HepG2 (cell line): Measurements from ENCODE around the gene NKAIN2. TPM values are rescaled to one million over a fixed set of nuclear protein-coding genes. Genes with fewer than 3 reads are reported as not detected.

Experiments used
- ATAC-seq: fragments of 200-7000 bp; cut with Tn5 transposase; 3 replicates; pipeline ENCODE4 v1.9.1; 2020; ENCODE audit warnings: mild to moderate bottlenecking, moderate library complexity
- BruUV-seq: library from RNA; stranded (reverse); fragments of 400-500 nt; replicated peaks from 2 replicates; lab custom pipeline; 2021; lab: Mats Ljungman, UMichigan
- CTCF ChIA-PET: fragments of 300-600 bp; formaldehyde crosslinking; extraction: SDS; loops from one replicate; lab custom pipeline; 2021; ENCODE audit warnings: low total read pairs, inconsistent platforms, low intra/inter-chr PET ratio; lab: Yijun Ruan, JAX
- POLR2A ChIA-PET: fragments of 350-600 bp; sonication (Branson Sonifier 250); formaldehyde crosslinking; loops from one replicate; lab custom pipeline; 2020; ENCODE audit warnings: antibody characterized with exemption, inconsistent platforms; lab: Yijun Ruan, JAX
- DNase-seq: peaks from one replicate; pipeline ENCODE4 v3.0.0-alpha.2; 2015; ENCODE audit warnings: low spot score
- FAIRE-seq: peaks from 3 replicates; lab custom pipeline; 2011; peaks lifted over from hg19 to GRCh38; lab: Jason Lieb, UNC
- H2AFZ ChIP-seq: one replicate; pipeline ENCODE4 v1.6.1; 2011; ENCODE audit warnings: low read length, inconsistent platforms
- H3K27ac ChIP-seq: fragments of 300-600 bp; 3 replicates; pipeline ENCODE4 v1.8.0; 2011; ENCODE audit warnings: mixed run types, mild to moderate bottlenecking, mixed read lengths, low read length, inconsistent platforms; ENCODE audit not compliant: insufficient read depth; ENCODE audit errors: extremely low read length
- H3K27me3 ChIP-seq, 2 experiments: fragments of 200-600 bp in 1 of 2; 2 replicates in 1 of 2; 3 replicates in 1 of 2; pipeline versions ENCODE4 v1.6.0 to v1.8.0; 2011; ENCODE audit warnings: low read length in 2 of 2, mild to moderate bottlenecking in 2 of 2, moderate library complexity in 2 of 2, inconsistent platforms in 1 of 2; ENCODE audit not compliant: insufficient read depth in 2 of 2, control insufficient read depth in 1 of 2
- H3K36me3 ChIP-seq, 2 experiments: fragments of 200-600 bp in 1 of 2; replicated peaks in 1 of 2; 2 replicates in 1 of 2; 3 replicates in 1 of 2; pipeline versions ENCODE4 v1.5.1 to v1.8.0; 2011; ENCODE audit warnings: low read length in 2 of 2, inconsistent platforms in 1 of 2; ENCODE audit not compliant: insufficient read depth in 2 of 2, control insufficient read depth in 1 of 2
- H3K4me1 ChIP-seq: 2 replicates; pipeline ENCODE4 v1.5.1; 2012; ENCODE audit warnings: low read length, inconsistent platforms; ENCODE audit not compliant: insufficient read depth
- H3K4me2 ChIP-seq: 2 replicates; pipeline ENCODE4 v1.6.0; 2011; ENCODE audit warnings: low read depth, low read length, inconsistent platforms
- H3K4me3 ChIP-seq, 3 experiments: fragments of 200-600 bp in 1 of 3; sonication (generic), shearing (Covaris generic) in 1 of 3; replicated peaks in 1 of 3; 2 replicates each; pipeline ENCODE4 v1.5.1; 2011 to 2016; ENCODE audit warnings: low read length in 3 of 3, inconsistent platforms in 2 of 3, low read depth in 2 of 3, mild to moderate bottlenecking in 2 of 3, control low read depth in 1 of 3, mixed read lengths in 1 of 3; ENCODE audit not compliant: insufficient read depth in 1 of 3
- H3K79me2 ChIP-seq: one replicate; pipeline ENCODE4 v1.6.1; 2011; ENCODE audit warnings: low read length, inconsistent platforms; ENCODE audit not compliant: insufficient read depth
- H3K9ac ChIP-seq: 2 replicates; pipeline ENCODE4 v1.6.0; 2011; ENCODE audit warnings: mild to moderate bottlenecking, low read depth, low read length, inconsistent platforms; ENCODE audit not compliant: insufficient read depth
- H3K9me3 ChIP-seq: 2 replicates; pipeline ENCODE4 v1.5.1; 2012; ENCODE audit warnings: mild to moderate bottlenecking, low read length
- H4K20me1 ChIP-seq: 2 replicates; pipeline ENCODE4 v1.6.0; 2011; ENCODE audit warnings: inconsistent platforms, mild to moderate bottlenecking, low read length, moderate library complexity; ENCODE audit not compliant: insufficient read depth
- ATAD3A ChIP-seq: sonication (generic); formaldehyde crosslinking; IDR thresholded peaks from 2 replicates; pipeline ENCODE4 v1.4.0; 2020; ENCODE audit warnings: missing genetic modification reagents
- KDM6A ChIP-seq: IDR thresholded peaks from 2 replicates; pipeline ENCODE4 v1.6.1; 2016; ENCODE audit warnings: low read depth
- KLF6 ChIP-seq: IDR thresholded peaks from 2 replicates; pipeline ENCODE4 v1.8.0; 2016; ENCODE audit warnings: missing biosample characterization, missing genetic modification reagents
- MEIS2 ChIP-seq: sonication (generic); formaldehyde crosslinking; IDR thresholded peaks from 2 replicates; pipeline ENCODE4 v1.9.0; 2021; ENCODE audit warnings: mild to moderate bottlenecking, missing genetic modification reagents
- SSRP1 ChIP-seq: IDR thresholded peaks from 2 replicates; pipeline ENCODE4 v1.6.1; 2016; ENCODE audit warnings: control low read depth
- ZBTB39 ChIP-seq: sonication (generic); formaldehyde crosslinking; IDR thresholded peaks from 2 replicates; pipeline ENCODE4 v1.5.0; 2020; ENCODE audit warnings: missing genetic modification reagents
- ZNF713 ChIP-seq: sonication (generic); formaldehyde crosslinking; IDR thresholded peaks from 2 replicates; pipeline ENCODE4 v1.4.0; 2020; ENCODE audit warnings: mild to moderate bottlenecking, missing genetic modification reagents
- ZNF790 ChIP-seq: sonication (generic); formaldehyde crosslinking; IDR thresholded peaks from 2 replicates; pipeline ENCODE4 v1.8.0; 2022; ENCODE audit warnings: missing genetic modification reagents, mild to moderate bottlenecking, borderline replicate concordance
- WGBS: methylation state at CpG from one replicate; pipeline ENCODE4 v1.1.6; 2017; ENCODE audit warnings: low lambda C conversion rate; 5-methylcytosine and 5-hydroxymethylcytosine counted together
- in situ Hi-C: cut with HindIII; loops from 2 replicates; pipeline ENCODE4 v1.10.0; 2017; ENCODE audit warnings: low pct_unique_long_range_greater_than_20kb; ENCODE audit not compliant: extremely low pct_ligation_motif_present
- intact Hi-C: fragments of 100-400 bp; cut with micrococcal nuclease; formaldehyde crosslinking; loops from one replicate; pipeline ENCODE4 v1.10.0; 2022; ENCODE audit not compliant: unreplicated experiment
- polyA plus RNA-seq, 8 experiments: library from polyadenylated mRNA; depleted of rRNA in 3 of 8; stranded (reverse) in 7 of 8; unstranded in 1 of 8; fragments of >200 nt; fragmentation: Illumina TruSeq in 4 of 8; extraction: Trizol in 4 of 8; gene quantifications; 2 replicates each; pipeline versions ENCODE4 v1.2.1 to v1.2.3, GENCODE V29; 2011 to 2016; ENCODE audit warnings: low read depth in 4 of 8, missing spikeins in 1 of 8, mixed read lengths in 1 of 8; ENCODE audit not compliant: insufficient read depth in 1 of 8
- total RNA-seq, 5 experiments: library from RNA; depleted of rRNA; stranded (reverse); fragments of >200 nt; fragmentation: Illumina TruSeq; extraction: Trizol; gene quantifications; 2 replicates each; pipeline ENCODE4 v1.2.3, GENCODE V29; 2016; ENCODE audit warnings: low read depth in 1 of 5

The NKAIN2 gene
- total and polyA plus RNA-seq, 2 of the 13 experiments (the other 11 are each of a cell fraction or from before 2014, with no cell fraction given): not detected

DNA sequence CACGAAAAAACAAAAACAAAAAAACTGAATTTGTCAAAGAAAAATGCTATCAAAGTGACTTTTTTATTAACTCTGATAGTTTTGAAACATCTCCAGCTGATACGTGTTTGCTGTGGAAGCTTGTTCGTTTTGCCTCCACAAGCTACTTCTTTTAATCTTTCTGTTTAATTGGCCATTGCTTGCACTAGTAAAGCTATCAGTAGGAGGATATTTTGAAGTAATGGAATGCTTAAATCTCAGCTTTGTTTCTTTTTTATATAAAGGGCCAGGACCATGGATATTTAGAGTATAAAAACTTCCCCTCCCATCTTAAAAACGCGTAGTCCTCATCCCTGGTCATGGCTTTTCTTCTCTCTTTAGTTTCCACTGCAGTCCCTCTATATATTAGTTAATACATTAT is 344.0 kb downstream of the NKAIN2 start:
- Histone ChIP-seq H3K79me2 (no peaks in the 10 kb centered on the region), H3K36me3 (no peaks in the 10 kb centered on the region), H3K4me1 (no peaks in the 10 kb centered on the region; the same call in 1 of the 2 replicates), H3K4me2 (no peak overlapping the region), H2AFZ (no peak overlapping the region), H4K20me1 (no peaks in the 10 kb centered on the region), H3K9ac (no peak overlapping the region), H3K27ac (no peak overlapping the region), H3K27me3 (no peaks in the 10 kb centered on the region), H3K4me3 (no peak overlapping the region), H3K9me3 (no peaks in the 10 kb centered on the region)
- no TSS peak for BruUV-seq
- intact Hi-C loops: no loop called here
- no peak for ATAC-seq
- TF ChIP-seq KDM6A (CRISPR knock-in tag): no peak
- no peak for TF ChIP-seq ZNF790 (CRISPR knock-in tag)
- no peak for TF ChIP-seq ZNF713
- no peak for TF ChIP-seq KLF6 (CRISPR knock-in tag)
- no peak for TF ChIP-seq MEIS2 (CRISPR knock-in tag)
- TF ChIP-seq SSRP1 (CRISPR knock-in tag): no peak
- in situ Hi-C loops: no loop called here
- 2% methylated on average over 5 of the region's 5 CpGs for WGBS
- DNase-seq: no peak
- ChIA-PET CTCF (no interaction called here), POLR2A (no interaction called here)
- FAIRE-seq: no peak

DNA sequence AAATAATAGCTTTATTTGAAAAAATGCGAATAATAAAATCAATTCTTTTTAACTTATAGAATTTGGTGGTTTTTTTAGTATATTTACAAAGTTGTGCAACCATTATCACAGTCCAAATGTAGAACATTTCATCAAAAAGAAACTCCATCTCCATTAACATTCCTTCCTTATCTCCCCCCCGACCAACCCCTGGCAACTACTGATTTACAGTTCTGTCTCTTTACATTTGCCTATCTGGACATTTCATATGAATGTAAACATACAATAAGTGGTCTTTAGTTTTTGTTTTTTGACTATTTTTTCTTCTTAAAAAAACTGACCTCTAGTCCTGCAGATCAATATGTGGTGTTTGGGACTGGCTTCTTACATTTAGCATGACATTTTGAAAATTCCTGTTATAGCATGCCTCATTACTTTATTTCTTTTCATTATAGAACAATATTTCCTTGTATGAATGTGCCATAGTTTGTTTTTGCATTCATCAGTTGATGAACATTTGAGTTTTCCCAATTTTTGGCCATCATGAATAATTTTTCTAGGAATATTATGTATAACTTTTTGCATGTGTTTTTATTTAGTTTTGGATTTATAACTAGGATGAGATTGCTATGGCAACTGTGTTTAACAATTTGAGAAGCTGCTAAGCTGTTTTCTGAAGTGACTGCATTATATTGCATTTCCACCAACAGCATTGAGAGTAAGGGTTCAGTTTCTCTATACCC is 344.7 kb downstream of the NKAIN2 start:
- BruUV-seq: no TSS peak
- Histone ChIP-seq H2AFZ (no peak overlapping the region), H3K27ac (no peak overlapping the region), H3K4me2 (no peak overlapping the region), H3K27me3 (no peaks in the 10 kb centered on the region), H3K36me3 (no peaks in the 10 kb centered on the region), H3K79me2 (no peaks in the 10 kb centered on the region), H3K9me3 (no peaks in the 10 kb centered on the region), H3K9ac (no peak overlapping the region), H3K4me1 (no peaks in the 10 kb centered on the region; the same call in 1 of the 2 replicates), H4K20me1 (no peaks in the 10 kb centered on the region), H3K4me3 (no peak overlapping the region)
- in situ Hi-C loops: no loop called here
- intact Hi-C loops: no loop called here
- CTCF ChIA-PET: no interaction called here
- DNase-seq: no peak
- ATAC-seq: no peak
- POLR2A ChIA-PET: no interaction called here
- 0% methylated on average over 2 of the region's 2 CpGs for whole genome bisulfite sequencing
- no peak for TF ChIP-seq ATAD3A
- TF ChIP-seq ZBTB39: no peak
- no peak for FAIRE-seq
